OCI-LY1 (cell line): ENCODE measurements around the gene TAGLN2.
A peak's percentile ranks its signal among the peaks of the same experiment; 100 is the strongest.

ENCODE experiments used
- H2AFZ ChIP-seq: fragments of 200-600 bp; sonication (generic), shearing (Covaris generic); 2 replicates; pipeline ENCODE4 v1.6.0; 2014; ENCODE audit warnings: antibody characterized with exemption, mild to moderate bottlenecking, low read length
- H3F3A ChIP-seq: fragments of 200-600 bp; sonication (generic), shearing (Covaris generic); 2 replicates; pipeline ENCODE4 v1.6.0; 2014; ENCODE audit warnings: mild to moderate bottlenecking, antibody characterized with exemption, low read length, moderate library complexity; ENCODE audit not compliant: insufficient read depth
- H3K27ac ChIP-seq: fragments of 200-600 bp; sonication (generic); 2 replicates; pipeline ENCODE4 v1.5.1; 2014; ENCODE audit warnings: low read length, mixed run types, mild to moderate bottlenecking, low read depth; ENCODE audit not compliant: poor library complexity, severe bottlenecking
- H3K27me3 ChIP-seq: fragments of 200-600 bp; sonication (generic); 2 replicates; pipeline ENCODE4 v1.6.0; 2014; ENCODE audit warnings: antibody characterized with exemption, mild to moderate bottlenecking, low read length, moderate library complexity; ENCODE audit not compliant: insufficient read depth
- H3K36me3 ChIP-seq: fragments of 200-600 bp; sonication (generic); 2 replicates; pipeline ENCODE4 v1.6.1; 2014; ENCODE audit warnings: mild to moderate bottlenecking, antibody characterized with exemption, low read length, moderate library complexity, mixed read lengths; ENCODE audit not compliant: insufficient read depth
- H3K4me1 ChIP-seq: fragments of 200-600 bp; sonication (generic); 2 replicates; pipeline ENCODE4 v1.5.1; 2014; ENCODE audit warnings: mild to moderate bottlenecking, low read length, moderate library complexity; ENCODE audit not compliant: insufficient read depth, severe bottlenecking
- H3K4me2 ChIP-seq: fragments of 200-600 bp; sonication (generic), shearing (Covaris generic); 2 replicates; pipeline ENCODE4 v1.6.1; 2014; ENCODE audit warnings: low read length
- H3K4me3 ChIP-seq: fragments of 200-600 bp; sonication (generic); 2 replicates; pipeline ENCODE4 v1.5.1; 2014; ENCODE audit warnings: low read length, low read depth, mild to moderate bottlenecking, mixed read lengths; ENCODE audit not compliant: poor library complexity, severe bottlenecking
- H3K79me2 ChIP-seq: fragments of 200-600 bp; shearing (Covaris generic); 2 replicates; pipeline ENCODE4 v1.6.1; 2016; ENCODE audit warnings: mixed run types, low read length, mixed read lengths; ENCODE audit not compliant: insufficient read depth
- H3K9ac ChIP-seq: fragments of 200-600 bp; sonication (generic), shearing (Covaris generic); 2 replicates; pipeline ENCODE4 v1.6.1; 2014; ENCODE audit warnings: mild to moderate bottlenecking, low read length, mixed read lengths
- H3K9me2 ChIP-seq: fragments of 200-600 bp; sonication (generic), shearing (Covaris generic); 2 replicates; pipeline ENCODE4 v1.6.1; 2014; ENCODE audit warnings: low read depth, mild to moderate bottlenecking, low read length, mixed read lengths
- H3K9me3 ChIP-seq: fragments of 200-600 bp; shearing (Covaris generic); 2 replicates; pipeline ENCODE4 v1.6.1; 2014; ENCODE audit warnings: low read length, mixed read lengths
- H4K20me1 ChIP-seq: fragments of 200-600 bp; sonication (generic), shearing (Covaris generic); 2 replicates; pipeline ENCODE4 v1.6.0; 2016; ENCODE audit warnings: mild to moderate bottlenecking, low read length; ENCODE audit not compliant: insufficient read depth
- EZH2 ChIP-seq: fragments of 200-600 bp; sonication (generic), shearing (Covaris generic); IDR thresholded peaks from 2 replicates; pipeline ENCODE4 v1.8.0; 2017; ENCODE audit warnings: borderline replicate concordance, mixed run types, mild to moderate bottlenecking, antibody characterized with exemption, low read length, moderate library complexity, mixed read lengths
- TF ChIP-seq, protein P1 (sequence below): fragments of 200-600 bp; sonication (generic), shearing (Covaris generic); IDR thresholded peaks from 2 replicates; pipeline ENCODE4 v1.5.1; 2017; ENCODE audit warnings: mild to moderate bottlenecking, antibody characterized with exemption, low read length, moderate library complexity, mixed read lengths

The TAGLN2 gene

GRCh38 chr1:159913451-159914192 is 11.7 kb downstream of the TAGLN2 start:
- no peak for TF ChIP-seq EZH2
- TF ChIP-seq, protein P1, sequence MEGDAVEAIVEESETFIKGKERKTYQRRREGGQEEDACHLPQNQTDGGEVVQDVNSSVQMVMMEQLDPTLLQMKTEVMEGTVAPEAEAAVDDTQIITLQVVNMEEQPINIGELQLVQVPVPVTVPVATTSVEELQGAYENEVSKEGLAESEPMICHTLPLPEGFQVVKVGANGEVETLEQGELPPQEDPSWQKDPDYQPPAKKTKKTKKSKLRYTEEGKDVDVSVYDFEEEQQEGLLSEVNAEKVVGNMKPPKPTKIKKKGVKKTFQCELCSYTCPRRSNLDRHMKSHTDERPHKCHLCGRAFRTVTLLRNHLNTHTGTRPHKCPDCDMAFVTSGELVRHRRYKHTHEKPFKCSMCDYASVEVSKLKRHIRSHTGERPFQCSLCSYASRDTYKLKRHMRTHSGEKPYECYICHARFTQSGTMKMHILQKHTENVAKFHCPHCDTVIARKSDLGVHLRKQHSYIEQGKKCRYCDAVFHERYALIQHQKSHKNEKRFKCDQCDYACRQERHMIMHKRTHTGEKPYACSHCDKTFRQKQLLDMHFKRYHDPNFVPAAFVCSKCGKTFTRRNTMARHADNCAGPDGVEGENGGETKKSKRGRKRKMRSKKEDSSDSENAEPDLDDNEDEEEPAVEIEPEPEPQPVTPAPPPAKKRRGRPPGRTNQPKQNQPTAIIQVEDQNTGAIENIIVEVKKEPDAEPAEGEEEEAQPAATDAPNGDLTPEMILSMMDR, result no peak
- Histone ChIP-seq H3K4me1 (peaks cover 22% of the 10 kb centered on the region), H4K20me1 (no peaks in the 10 kb centered on the region), H3K27me3 (no peaks in the 10 kb centered on the region), H3K4me2 (no peak overlapping the region), H2AFZ (no peak overlapping the region), H3F3A (no peaks in the 10 kb centered on the region), H3K9me2 (no peaks in the 10 kb centered on the region), H3K4me3 (no peak overlapping the region), H3K9me3 (no peaks in the 10 kb centered on the region), H3K36me3 (peaks cover 9% of the 10 kb centered on the region; the same call in 1 of the 2 replicates), H3K27ac (no peak overlapping the region), H3K9ac (no peak overlapping the region), H3K79me2 (no peaks in the 10 kb centered on the region)

DNA sequence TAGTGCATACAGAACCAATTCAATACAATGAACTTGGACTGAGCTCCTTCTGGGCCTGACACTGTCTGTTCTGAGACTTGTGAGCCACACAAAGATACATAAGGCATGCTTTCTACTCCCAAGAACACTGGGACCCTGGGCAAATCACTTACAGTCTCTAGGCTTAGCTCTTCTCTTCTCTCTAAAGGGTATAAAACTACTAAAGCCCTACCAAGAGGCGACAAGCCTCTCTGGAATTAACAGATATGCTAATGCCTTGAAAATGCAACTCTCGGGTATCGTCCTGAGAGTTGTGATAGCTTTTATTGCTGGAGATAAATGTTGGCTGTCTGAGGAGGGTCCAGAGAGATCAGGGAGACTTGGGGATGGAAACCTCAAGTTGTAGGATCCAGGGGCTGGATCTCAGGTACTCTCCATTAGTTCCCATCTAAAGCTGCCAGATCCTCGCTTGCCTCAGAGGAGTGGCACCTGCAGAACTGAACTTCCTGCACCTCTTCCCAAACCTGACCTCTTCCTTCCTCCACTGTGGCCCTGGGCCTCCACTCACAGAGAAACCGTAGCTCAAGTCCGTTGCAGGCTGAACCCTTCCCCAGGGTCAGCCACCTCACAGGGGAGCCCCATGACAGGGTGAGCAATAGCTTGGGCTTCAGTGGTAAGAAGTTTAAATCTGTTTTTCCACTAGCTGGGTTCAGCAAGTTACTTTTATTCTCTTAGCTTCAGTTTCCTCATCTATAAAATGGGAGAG is 13.8 kb downstream of the TAGLN2 start:
- H3K4me1 ChIP-seq, result peaks cover 22% of the 10 kb centered on the region
- H3K4me3 ChIP-seq, result no peak overlapping the region
- H3K27me3 ChIP-seq, result no peaks in the 10 kb centered on the region
- H3K27ac ChIP-seq, result peak overlapping the region; percentile 5
- no peak overlapping the region for H2AFZ ChIP-seq
- TF ChIP-seq, protein P1, result no peak
- no peak for TF ChIP-seq EZH2
- no peaks in the 10 kb centered on the region for H3K79me2 ChIP-seq
- no peaks in the 10 kb centered on the region for H4K20me1 ChIP-seq
- no peak overlapping the region; the same call in 1 of the 2 replicates for H3K4me2 ChIP-seq
- no peaks in the 10 kb centered on the region for H3K36me3 ChIP-seq
- H3F3A ChIP-seq, result no peaks in the 10 kb centered on the region
- H3K9me3 ChIP-seq, result no peaks in the 10 kb centered on the region
- H3K9ac ChIP-seq, result no peak overlapping the region; the same call in 1 of the 2 replicates
- no peaks in the 10 kb centered on the region for H3K9me2 ChIP-seq

DNA sequence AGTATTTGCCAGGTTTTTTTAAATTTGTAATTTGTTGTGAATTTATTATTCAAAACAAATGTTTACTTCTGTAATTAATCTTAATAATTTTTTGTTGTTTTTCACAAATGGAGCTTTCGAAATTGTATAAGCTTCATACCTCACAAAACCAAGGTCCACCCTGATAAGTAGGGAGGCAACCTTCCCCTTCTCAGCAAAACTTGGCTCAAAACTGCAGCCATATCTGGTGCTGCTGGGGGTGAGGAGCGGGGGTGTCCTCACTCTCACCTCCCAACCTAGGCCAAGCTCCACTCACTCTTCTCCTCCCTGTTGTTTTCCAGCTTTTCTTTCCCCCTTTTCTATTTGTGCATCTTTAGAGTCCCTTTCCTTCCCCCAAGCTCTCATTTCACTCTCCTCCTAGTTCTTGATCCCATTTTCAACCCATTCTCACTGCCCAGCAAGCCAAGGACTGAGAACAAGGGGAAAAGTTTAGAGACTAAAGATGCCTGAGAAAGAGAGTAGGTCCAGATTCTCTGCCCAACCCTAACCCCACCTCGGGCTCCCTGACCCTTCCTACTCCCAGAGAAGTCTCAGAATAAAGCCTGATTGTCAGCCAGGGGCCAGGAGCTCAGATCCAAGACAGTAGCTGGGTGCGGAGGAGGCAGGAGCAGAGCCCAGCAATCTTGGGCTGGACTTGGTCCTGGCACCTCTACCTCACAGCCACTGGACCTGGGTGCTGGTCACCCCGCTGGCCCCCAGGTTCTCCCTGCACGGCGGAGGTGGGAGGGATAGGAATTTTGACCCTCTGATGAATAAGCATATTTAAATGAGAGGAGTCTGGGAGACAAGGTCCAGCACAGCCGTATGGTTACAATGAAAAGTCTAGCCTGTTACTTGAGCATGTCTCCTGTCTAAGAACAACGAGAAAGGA is 17.0 kb downstream of the TAGLN2 start:
- Histone ChIP-seq H4K20me1 (no peaks in the 10 kb centered on the region), H3K4me3 (no peak overlapping the region), H3K79me2 (no peaks in the 10 kb centered on the region), H3K4me1 (peaks cover 22% of the 10 kb centered on the region), H3K9me2 (no peaks in the 10 kb centered on the region), H3K27me3 (no peaks in the 10 kb centered on the region), H3K36me3 (no peaks in the 10 kb centered on the region), H2AFZ (no peak overlapping the region), H3F3A (no peaks in the 10 kb centered on the region; the same call in 1 of the 2 replicates), H3K9ac (no peak overlapping the region), H3K27ac (no peak overlapping the region), H3K4me2 (no peak overlapping the region), H3K9me3 (no peaks in the 10 kb centered on the region)
- no peak for TF ChIP-seq EZH2
- TF ChIP-seq, protein P1, result no peak
